Midbrain (tissue), 1 donor: Measurements from ENCODE around the gene GUCY1A2.

Experiments
- DNase-seq: peaks from one replicate; lab custom pipeline; 2025; lab: John Stamatoyannopoulos, UW

GUCY1A2 gene

GRCh38 chr11:106733635-106734034 lies 284.6 kb downstream of the GUCY1A2 start:
- no peak for DNase-seq

DNA sequence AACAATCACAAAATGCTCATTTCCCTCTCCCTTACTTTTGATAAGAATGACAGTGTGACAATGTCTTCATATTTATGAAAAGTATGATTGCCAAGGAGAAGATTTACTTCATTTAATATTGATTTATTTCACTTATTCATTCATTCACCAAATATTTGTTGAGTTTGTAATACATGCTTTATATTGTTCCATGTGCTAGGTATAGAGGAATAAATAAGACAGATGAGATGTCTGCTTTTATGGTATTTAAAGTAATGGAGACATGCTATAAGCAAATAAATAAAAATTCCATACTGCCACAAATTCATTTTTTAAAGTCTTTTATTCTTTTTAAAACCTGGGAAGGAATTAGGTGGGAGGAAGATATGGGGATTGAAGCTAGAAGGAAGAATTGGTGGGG lies 289.4 kb downstream of the GUCY1A2 start:
- no peak for DNase-seq

DNA sequence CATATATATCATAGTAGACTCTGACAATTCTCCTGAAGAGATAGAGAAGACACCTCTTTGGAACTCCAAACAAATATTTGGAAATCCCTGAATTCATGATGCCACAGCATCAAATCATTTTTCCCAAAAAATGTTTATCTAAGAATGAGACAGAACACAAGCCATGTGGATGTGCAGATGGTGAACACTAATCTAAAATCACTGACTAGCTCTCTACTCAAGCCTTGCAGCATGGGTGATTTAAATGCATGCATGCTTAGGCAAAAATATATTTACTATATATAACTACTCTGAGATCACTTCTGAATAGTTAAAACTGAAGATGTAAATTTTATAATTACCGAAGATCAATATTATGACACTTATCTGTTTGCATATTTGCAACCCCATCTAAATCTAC lies 289.9 kb downstream of the GUCY1A2 start:
- DNase-seq, result no peak

DNA sequence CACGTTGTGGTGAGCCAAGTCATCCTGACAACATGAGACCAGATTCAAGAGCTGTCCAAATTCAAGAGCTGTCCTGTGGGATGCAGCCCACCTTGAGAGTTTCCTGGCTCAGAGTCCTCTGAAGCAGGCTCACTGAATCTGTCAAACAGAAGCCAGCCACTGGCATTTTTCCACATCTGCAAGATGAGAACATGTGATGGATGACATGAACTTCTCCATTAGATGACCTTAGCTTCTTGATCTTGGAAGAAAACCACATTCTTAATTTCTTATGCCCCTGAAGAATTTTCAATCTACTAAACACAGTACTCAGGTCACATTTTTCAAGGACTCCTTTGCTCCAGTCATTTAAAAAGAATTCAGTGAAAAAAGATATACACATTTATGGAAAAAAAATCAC lies 291.0 kb downstream of the GUCY1A2 start:
- no peak for DNase-seq

- no peak for DNase-seq
Measured at GRCh38 chr11:106724293-106724892, 293.9 kb downstream of the GUCY1A2 start.

- no peak for DNase-seq
Measured at GRCh38 chr11:106723071-106723470, 295.2 kb downstream of the GUCY1A2 start.

- DNase-seq, result no peak
Measured at GRCh38 chr11:106717222-106717621, 301.1 kb downstream of the GUCY1A2 start.

DNA sequence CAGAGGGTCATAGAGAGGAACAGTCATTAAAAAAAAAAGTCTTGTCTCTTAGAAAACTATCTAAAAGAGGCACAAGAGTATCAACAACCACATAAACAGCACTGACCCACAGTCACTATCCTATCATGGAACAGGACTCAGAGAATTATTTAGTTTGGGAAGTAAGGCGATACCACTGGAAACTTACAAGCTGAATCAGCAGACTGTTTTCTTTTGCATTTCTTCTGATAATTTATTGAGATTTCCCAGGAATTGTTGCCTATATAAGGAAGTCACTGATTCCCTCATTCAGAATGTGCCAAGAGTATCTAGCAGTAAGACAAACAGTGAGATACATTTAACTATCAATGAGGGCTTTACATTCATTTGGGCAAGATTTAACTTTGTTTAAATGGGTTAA lies 304.1 kb downstream of the GUCY1A2 start:
- no peak for DNase-seq

- no peak for DNase-seq
Measured at GRCh38 chr11:106708348-106708747, 309.9 kb downstream of the GUCY1A2 start.

DNA sequence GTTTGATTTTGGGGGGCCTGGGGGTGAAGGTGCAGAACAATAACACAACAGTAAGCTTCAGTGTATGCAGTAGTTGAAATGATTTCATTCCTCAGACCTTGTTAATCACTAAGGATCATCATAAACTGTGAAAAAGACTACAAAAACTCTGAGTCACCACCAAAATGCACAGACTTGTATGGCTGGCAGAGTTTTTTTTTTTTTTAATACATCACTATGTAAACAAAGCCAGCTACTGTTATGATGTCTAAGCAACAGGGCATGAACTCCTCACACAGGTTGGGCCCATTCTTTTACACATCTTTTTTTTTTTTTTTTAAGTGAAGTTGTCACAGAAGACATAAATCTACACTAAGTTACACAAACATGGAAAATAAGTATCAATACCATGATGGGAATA lies 311.9 kb downstream of the GUCY1A2 start:
- no peak for DNase-seq

GRCh38 chr11:106702805-106703204 lies 315.5 kb downstream of the GUCY1A2 start:
- DNase-seq, result no peak

DNA sequence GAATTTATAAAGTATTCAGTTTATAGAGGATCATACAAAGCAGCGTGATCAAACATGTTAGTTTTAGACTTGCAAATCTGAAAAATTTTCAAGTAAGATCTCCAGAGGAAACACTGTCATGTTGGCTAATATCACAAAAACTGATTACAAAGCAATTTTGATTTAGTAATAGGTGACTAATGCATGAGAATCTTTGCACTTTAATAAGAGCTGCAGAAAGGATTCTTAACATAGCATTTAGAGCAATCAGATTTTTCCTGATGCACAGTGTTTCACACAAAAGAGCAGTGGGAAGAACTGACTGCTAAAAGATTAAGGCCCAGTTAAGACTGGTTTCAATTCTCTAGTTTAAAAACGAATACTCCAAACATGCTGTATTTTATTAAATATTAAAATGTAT lies 321.2 kb downstream of the GUCY1A2 start:
- no peak for DNase-seq

DNA sequence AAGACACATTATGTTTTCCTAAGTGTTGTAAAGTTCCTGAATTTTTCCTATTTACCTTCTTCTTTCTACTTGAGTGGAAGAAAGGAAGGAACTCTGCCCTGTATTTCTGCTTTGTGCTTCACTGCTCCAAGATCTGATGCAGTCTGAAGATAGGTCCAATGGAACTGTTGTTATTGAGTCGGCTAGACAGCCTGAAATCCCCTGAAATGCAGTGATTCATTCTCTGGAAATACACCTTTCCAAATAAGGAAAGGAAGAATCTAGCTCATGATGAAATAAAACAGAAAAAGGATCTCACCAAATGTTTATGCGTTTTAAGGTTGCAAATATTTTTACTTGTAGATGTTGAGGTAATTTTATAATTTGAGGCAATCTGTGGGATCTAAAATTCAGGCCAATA lies 322.8 kb downstream of the GUCY1A2 start:
- no peak for DNase-seq

GRCh38 chr11:106694501-106694900 lies 323.8 kb downstream of the GUCY1A2 start:
- no peak for DNase-seq

GRCh38 chr11:106691807-106692365 lies 326.4 kb downstream of the GUCY1A2 start:
- no peak for DNase-seq

GRCh38 chr11:106690923-106691322 lies 327.4 kb downstream of the GUCY1A2 start:
- DNase-seq, result no peak

DNA sequence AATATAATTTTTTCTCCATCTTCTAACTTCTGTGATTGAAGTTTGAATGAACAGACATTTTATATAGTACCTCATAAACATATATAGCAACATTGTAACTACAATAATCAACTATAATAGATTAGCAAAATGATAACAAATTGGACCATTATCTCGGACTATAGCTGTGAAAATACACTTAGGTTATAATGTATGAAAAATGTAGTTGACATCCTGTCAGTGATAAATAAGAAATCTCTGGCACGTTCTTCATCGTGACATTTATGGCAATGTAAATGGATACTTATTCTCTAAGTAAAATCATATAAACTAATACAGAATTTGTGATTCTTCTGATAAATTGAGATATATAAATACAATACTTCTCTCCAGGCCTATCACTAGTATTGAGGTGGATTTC lies 333.3 kb downstream of the GUCY1A2 start:
- DNase-seq, result no peak

- no peak for DNase-seq
Measured at GRCh38 chr11:106683435-106683834, 334.8 kb downstream of the GUCY1A2 start.

DNA sequence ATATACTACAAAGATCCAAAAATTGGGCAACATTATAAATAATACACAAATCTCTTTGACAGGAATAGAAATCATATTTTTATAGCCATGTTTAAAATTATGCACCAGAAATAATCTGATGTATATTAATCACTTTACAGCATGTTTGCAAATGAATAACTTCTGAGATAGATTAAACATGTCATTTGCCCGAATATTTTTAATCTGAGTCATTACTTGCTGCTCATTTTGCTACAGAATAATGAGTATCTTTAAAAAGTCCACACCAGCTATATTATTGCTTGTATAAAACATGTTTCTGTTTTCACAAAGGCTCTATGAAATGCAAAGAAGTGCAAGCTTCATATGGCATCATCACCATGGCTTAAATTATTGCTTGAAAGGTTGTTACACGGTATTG lies 336.8 kb downstream of the GUCY1A2 start:
- DNase-seq, result no peak

DNA sequence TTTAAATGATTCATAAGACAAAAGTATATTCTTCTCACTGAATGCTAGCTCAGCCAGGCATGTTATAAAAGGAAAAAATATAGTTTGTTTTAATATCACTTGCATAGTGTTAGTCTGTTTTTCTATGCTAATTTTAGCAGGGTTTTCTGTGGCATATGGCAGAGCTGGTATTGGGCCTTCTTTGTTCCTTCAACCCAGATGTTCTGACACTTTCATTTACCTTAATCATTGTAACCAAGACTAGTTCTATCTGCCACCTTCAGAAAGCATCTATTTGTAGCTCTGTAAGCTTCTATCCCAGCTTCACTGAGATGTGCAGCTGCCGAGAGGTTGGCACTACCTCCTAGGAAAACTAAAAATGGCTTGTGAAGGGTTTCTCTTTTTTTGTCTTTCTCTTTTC lies 338.7 kb downstream of the GUCY1A2 start:
- no peak for DNase-seq

GRCh38 chr11:106679181-106679580 lies 339.1 kb downstream of the GUCY1A2 start:
- no peak for DNase-seq

GRCh38 chr11:106670069-106670468 lies 348.2 kb downstream of the GUCY1A2 start:
- no peak for DNase-seq

- no peak for DNase-seq
Measured at GRCh38 chr11:106668147-106668546, 350.1 kb downstream of the GUCY1A2 start.

- no peak for DNase-seq
Measured at GRCh38 chr11:106656646-106657045, 361.6 kb downstream of the GUCY1A2 start.
